ENCODE results near the gene ANKS3. TPM values are rescaled to one million over a fixed set of nuclear protein-coding genes. Genes with fewer than 3 reads are reported as not detected.

The ANKS3 gene
- total and polyA plus RNA-seq, 2 donors (not counting 1 experiment from before 2014, with no cell fraction given): 26.5 to 31.9 TPM

- Histone ChIP-seq H3K4me3 (ENCODE audit: control extremely low read depth in 1 of 5, extremely low read depth in 1 of 5, insufficient read depth in 1 of 5, low read depth in 2 of 5, low read length in 4 of 5) (no peak overlapping the region), H3K9ac (ENCODE audit: low read length) (no peak overlapping the region), H3K4me1 (ENCODE audit: control insufficient read depth in 2 of 2, insufficient read depth in 2 of 2, low read length in 2 of 2) (no peaks in the 10 kb centered on the region), H3K27me3 (replicated peaks in 1 of 4; ENCODE audit: control extremely low read depth in 1 of 4, control insufficient read depth in 3 of 4, insufficient read depth in 4 of 4, low read length in 3 of 4) (no peaks in the 10 kb centered on the region), H3K4me2 (replicated peaks; ENCODE audit: low read depth, low read length, poor library complexity, severe bottlenecking) (no peak overlapping the region), H4K20me1 (ENCODE audit: control insufficient read depth, insufficient read depth, low read length, poor library complexity, severe bottlenecking) (no peaks in the 10 kb centered on the region), H3K36me3 (replicated peaks in 1 of 2; ENCODE audit: control extremely low read depth in 1 of 2, control insufficient read depth in 1 of 2, extremely low read depth in 1 of 2, insufficient read depth in 2 of 2, low read length in 1 of 2) (no peaks in the 10 kb centered on the region), H3K9me3 (ENCODE audit: control extremely low read depth in 1 of 3, control insufficient read depth in 2 of 3, insufficient read depth in 1 of 3, low read length in 2 of 3) (no peaks in the 10 kb centered on the region), H3K27ac (ENCODE audit: low read length in 2 of 2) (no peak overlapping the region), H3K79me2 (ENCODE audit: control insufficient read depth, insufficient read depth, low read length) (no peaks in the 10 kb centered on the region), H2AFZ (ENCODE audit: insufficient read depth, low read depth, low read length, poor library complexity, severe bottlenecking) (no peak overlapping the region)
- DNase-seq (no peak), ATAC-seq (ENCODE audit: low read depth) (no peak)
- ChIA-PET CTCF (no interaction called here), POLR2A (no interaction called here)
- Mint-ChIP-seq H3K27ac (no peak overlapping the region), H3K4me1 (peaks cover 1% of the 10 kb centered on the region), H3K9me3 (ENCODE audit: insufficient read depth) (no peaks in the 10 kb centered on the region), H3K4me3 (no peak overlapping the region), H3K27me3 (no peaks in the 10 kb centered on the region)
- no peak for TF ChIP-seq EZH2 (IDR thresholded peaks at IDR 0.05; ENCODE audit: borderline replicate concordance, insufficient read depth, low read depth, low read length, poor library complexity, severe bottlenecking)
- TF ChIP-seq CTCF (IDR thresholded peaks at IDR 0.05): no peak
- WGBS (ENCODE audit: insufficient coverage): 94% methylated on average over 3 of the region's 5 CpGs
- intact Hi-C loops (cut with micrococcal nuclease): no loop called here
Observed at GRCh38 chr16:4778050-4778392, 44.0 kb upstream of the ANKS3 start.

- no peak overlapping the region for H3K9ac ChIP-seq (ENCODE audit: low read length)
- ATAC-seq (ENCODE audit: low read depth) (no peak), DNase-seq (no peak)
- no peak overlapping the region for H3K27ac ChIP-seq (ENCODE audit: low read length in 2 of 2)
- TF ChIP-seq CTCF (IDR thresholded peaks at IDR 0.05): no peak
- no peak for TF ChIP-seq EZH2 (IDR thresholded peaks at IDR 0.05; ENCODE audit: borderline replicate concordance, insufficient read depth, low read depth, low read length, poor library complexity, severe bottlenecking)
- intact Hi-C loops (cut with micrococcal nuclease): no loop called here
- no peak overlapping the region for H2AFZ ChIP-seq (ENCODE audit: insufficient read depth, low read depth, low read length, poor library complexity, severe bottlenecking)
- no peaks in the 10 kb centered on the region for H3K4me1 ChIP-seq (ENCODE audit: control insufficient read depth in 2 of 2, insufficient read depth in 2 of 2, low read length in 2 of 2)
- H3K79me2 ChIP-seq (ENCODE audit: control insufficient read depth, insufficient read depth, low read length): no peaks in the 10 kb centered on the region
- H3K4me3 ChIP-seq (ENCODE audit: control extremely low read depth in 1 of 5, extremely low read depth in 1 of 5, insufficient read depth in 1 of 5, low read depth in 2 of 5, low read length in 4 of 5): no peak overlapping the region
- H4K20me1 ChIP-seq (ENCODE audit: control insufficient read depth, insufficient read depth, low read length, poor library complexity, severe bottlenecking): no peaks in the 10 kb centered on the region
- H3K9me3 ChIP-seq (ENCODE audit: control extremely low read depth in 1 of 3, control insufficient read depth in 2 of 3, insufficient read depth in 1 of 3, low read length in 2 of 3): no peaks in the 10 kb centered on the region
- no peak overlapping the region for H3K4me3 Mint-ChIP-seq
- ChIA-PET POLR2A (no interaction called here), CTCF (no interaction called here)
- no peaks in the 10 kb centered on the region for H3K36me3 ChIP-seq (replicated peaks in 1 of 2; ENCODE audit: control extremely low read depth in 1 of 2, control insufficient read depth in 1 of 2, extremely low read depth in 1 of 2, insufficient read depth in 2 of 2, low read length in 1 of 2)
- H3K27me3 ChIP-seq (replicated peaks in 1 of 4; ENCODE audit: control extremely low read depth in 1 of 4, control insufficient read depth in 3 of 4, insufficient read depth in 4 of 4, low read length in 3 of 4): no peaks in the 10 kb centered on the region
- H3K27me3 Mint-ChIP-seq: no peaks in the 10 kb centered on the region
- H3K4me1 Mint-ChIP-seq: peaks cover 1% of the 10 kb centered on the region
- no peaks in the 10 kb centered on the region for H3K9me3 Mint-ChIP-seq (ENCODE audit: insufficient read depth)
- no peak overlapping the region for H3K27ac Mint-ChIP-seq
- H3K4me2 ChIP-seq (replicated peaks; ENCODE audit: low read depth, low read length, poor library complexity, severe bottlenecking): no peak overlapping the region
- 84% methylated on average over 11 of the region's 17 CpGs for WGBS (ENCODE audit: insufficient coverage)
Observed at GRCh38 chr16:4777339-4778049, 43.4 kb upstream of the ANKS3 start.
